Measurements from ENCODE around the gene LRMDA. TPM values are rescaled to one million over a fixed set of nuclear protein-coding genes. Genes with fewer than 3 reads are reported as not detected.

The LRMDA gene
- polyA plus RNA-seq, 1 donor from 2014 or later = not detected

DNA sequence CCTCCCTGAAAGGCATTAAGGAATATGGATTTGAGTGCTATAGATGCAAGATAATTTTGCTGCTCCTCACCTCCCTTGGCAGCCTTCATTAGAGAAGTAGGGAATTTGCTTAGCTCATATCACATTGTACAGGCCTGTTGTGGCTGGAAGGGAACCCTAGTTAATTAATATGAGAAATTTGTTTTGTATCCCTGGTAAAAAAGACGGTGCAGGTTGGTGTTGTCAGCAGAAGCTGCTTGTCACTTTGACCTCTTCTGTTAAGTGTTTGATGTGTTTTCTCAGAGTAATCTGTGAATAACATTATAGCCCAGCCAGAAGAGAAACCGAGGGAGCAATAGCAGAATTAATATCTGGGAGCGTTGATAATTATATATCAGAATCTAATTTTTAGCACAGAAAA, 278.4 kb downstream of the LRMDA start:
- Mint-ChIP-seq H3K9me3 (peaks cover 0 to 1% (median 0%) of the 10 kb centered on the region in 3 donors), H3K4me1 (no peaks in the 10 kb centered on the region), H3K36me3 (peaks cover 1% of the 10 kb centered on the region), H3K27ac (no peak overlapping the region), H3K4me3 (no peak overlapping the region), H3K27me3 (peaks cover 19% of the 10 kb centered on the region)

DNA sequence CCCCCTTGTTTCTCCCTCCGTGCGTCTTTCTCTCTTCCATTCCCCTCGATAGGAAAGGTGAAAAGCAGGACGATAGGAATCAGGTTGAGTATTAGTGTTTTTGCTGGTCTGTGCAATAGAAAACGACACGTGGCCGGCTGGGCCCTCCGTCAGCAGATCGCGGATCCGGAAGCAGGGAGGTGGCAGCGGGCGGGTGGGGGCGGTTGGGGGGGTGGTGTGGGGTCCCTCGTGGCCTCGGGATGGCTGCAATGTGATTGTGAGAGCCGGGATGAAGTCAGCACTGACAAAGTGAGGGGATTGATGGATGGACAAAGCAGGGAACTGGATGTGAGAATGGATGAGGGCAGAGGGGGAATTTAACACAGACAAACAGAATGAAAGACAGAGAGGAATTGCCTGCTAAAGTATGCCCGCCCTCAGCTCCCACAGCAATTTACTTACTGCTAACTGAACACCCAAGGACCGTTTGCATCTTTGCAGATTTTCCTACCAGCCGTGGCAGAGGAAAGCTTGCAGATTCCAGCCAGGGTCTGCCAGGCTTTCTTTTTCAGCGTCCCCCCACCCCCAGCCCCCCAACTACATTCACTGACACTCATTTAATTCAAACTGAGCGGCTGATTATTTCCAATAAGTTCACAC, 280.9 kb downstream of the LRMDA start:
- no peak overlapping the region for H3K27ac Mint-ChIP-seq
- H3K27me3 Mint-ChIP-seq = peaks cover 18% of the 10 kb centered on the region
- H3K36me3 Mint-ChIP-seq = peaks cover 3% of the 10 kb centered on the region
- no peaks in the 10 kb centered on the region for H3K4me1 Mint-ChIP-seq
- peaks cover 0 to 1% (median 0%) of the 10 kb centered on the region in 3 donors for H3K9me3 Mint-ChIP-seq
- H3K4me3 Mint-ChIP-seq = no peak overlapping the region

DNA sequence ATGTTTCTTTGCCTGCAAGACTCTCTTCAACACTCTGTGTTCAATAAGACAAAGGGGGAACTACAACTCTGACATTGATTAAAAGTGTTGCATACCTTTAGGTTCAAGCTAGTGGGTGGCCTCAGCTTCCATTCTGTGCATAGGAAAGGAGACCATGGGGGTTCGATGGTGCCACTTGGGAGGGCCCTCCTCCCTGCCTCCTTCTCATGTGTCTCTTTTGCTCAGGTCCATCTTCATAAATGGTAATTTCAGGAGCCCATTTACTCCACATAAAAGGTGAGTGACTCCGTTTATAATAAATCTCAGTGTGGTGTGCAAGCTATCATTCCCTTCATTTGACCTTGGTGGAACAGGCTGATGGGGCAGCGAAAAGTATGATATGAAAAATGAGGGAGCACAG, 285.1 kb downstream of the LRMDA start:
- peaks cover 7% of the 10 kb centered on the region for H3K27me3 Mint-ChIP-seq
- H3K27ac Mint-ChIP-seq = no peak overlapping the region
- peaks cover 0 to 1% (median 0%) of the 10 kb centered on the region in 3 donors for H3K9me3 Mint-ChIP-seq
- peaks cover 2% of the 10 kb centered on the region for H3K36me3 Mint-ChIP-seq
- no peak overlapping the region for H3K4me3 Mint-ChIP-seq
- no peaks in the 10 kb centered on the region for H3K4me1 Mint-ChIP-seq

DNA sequence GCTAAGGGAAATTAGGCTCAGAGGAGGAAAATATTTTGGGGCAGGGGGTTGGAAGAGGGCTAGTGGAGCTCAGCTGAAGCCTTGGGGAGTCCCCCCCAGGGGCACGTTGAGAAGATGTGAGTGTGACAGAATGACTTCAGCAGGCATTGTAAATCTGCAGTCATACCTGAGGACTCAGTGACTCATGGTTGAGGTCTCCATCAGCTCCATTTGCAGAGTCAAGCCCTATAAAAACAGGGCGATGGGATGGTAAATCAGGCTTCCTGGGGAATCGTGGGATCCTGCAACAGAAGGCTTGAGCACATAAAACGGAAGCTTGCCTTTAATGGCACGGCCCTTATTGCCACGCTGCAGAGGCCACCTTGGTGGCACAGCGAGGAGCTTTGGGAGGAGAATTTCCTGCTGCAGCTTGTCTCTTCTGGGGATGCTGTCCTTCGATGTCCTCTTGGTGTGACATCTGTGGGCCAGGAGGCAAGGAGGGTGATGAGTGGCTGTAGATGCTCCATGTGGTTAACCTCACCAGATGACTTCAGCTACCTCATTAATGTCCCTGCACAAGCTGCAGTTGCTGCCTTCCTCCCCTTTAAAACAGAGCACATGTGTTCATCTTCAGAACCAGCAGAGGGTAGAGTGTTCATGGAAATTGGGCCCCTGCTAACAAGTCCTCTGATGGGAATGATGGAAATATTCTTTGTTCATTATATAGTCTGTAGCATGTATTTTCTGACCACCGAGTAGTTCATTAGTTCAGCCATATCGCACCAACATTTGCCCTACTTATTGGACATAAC, 285.9 kb downstream of the LRMDA start:
- peaks cover 7% of the 10 kb centered on the region for H3K27me3 Mint-ChIP-seq
- H3K36me3 Mint-ChIP-seq = peaks cover 3% of the 10 kb centered on the region
- H3K4me1 Mint-ChIP-seq = no peaks in the 10 kb centered on the region
- no peak overlapping the region for H3K27ac Mint-ChIP-seq
- no peaks in the 10 kb centered on the region for H3K9me3 Mint-ChIP-seq
- H3K4me3 Mint-ChIP-seq = no peak overlapping the region

DNA sequence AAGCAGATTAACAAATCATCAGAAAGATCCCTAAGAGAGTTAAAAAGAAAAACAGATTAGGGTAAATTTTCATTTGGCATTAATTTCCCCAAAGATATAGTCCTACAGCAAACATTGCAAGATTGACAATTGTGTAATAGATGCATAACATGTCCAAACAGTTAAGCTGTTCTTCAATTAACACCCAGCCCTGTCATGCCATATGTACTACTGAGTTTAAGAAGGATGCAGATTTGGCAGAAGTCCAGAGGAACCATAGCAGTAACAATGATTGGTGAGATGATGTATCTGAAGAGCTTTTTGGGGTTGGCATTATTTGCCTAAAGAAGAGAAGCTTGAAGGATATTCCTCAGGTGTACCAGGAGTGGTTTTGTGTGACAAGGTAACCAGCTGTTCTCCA, 287.6 kb downstream of the LRMDA start:
- H3K4me3 Mint-ChIP-seq = no peak overlapping the region

DNA sequence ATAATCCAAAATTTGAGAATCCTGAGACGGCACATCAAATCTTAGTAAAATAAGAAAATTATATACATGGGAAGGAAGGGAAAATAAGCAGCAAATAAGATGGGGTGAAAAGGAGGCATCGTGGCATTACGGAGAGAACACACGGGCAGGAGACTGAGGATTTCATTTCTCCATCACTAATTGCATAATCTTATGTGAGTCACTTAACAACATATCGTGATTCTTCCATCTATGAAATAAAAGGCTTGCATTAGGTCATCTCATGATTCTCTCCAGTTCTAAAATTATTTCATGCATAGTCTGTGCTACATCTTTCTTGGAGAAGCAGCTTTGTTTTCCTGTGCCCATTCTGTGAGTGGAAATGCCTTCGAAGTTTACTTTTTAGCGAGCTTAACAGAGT, 288.7 kb downstream of the LRMDA start:
- Mint-ChIP-seq H3K9me3 (no peaks in the 10 kb centered on the region), H3K4me1 (no peaks in the 10 kb centered on the region), H3K36me3 (peaks cover 3% of the 10 kb centered on the region), H3K27ac (no peak overlapping the region), H3K27me3 (no peaks in the 10 kb centered on the region), H3K4me3 (no peak overlapping the region)

More for the DNA sequence above, 287.6 kb downstream of the LRMDA start:
- Mint-ChIP-seq H3K27me3 (peaks cover 4% of the 10 kb centered on the region), H3K27ac (no peak overlapping the region), H3K4me1 (no peaks in the 10 kb centered on the region), H3K9me3 (no peaks in the 10 kb centered on the region), H3K36me3 (peaks cover 3% of the 10 kb centered on the region)

DNA sequence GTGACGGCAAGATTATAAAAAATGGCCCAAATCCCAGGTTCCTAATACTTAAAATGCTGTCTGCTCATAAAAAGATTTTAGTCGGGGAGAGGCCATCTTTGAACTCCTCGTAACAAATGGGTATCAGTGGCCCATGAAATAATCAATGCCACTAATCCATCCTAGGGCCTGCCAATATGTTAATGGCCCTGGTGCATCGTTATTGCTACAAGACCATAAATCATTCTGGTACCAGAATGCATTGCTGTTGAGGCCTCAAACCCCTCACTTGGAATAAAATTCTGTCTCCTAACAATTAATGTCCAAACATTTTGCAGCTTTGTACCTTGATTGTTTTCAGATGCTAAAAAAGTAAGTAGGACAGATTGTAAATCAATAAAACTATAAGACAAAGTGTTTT, 290.6 kb downstream of the LRMDA start:
- Mint-ChIP-seq H3K27ac (no peak overlapping the region), H3K4me1 (no peaks in the 10 kb centered on the region), H3K27me3 (peaks cover 3% of the 10 kb centered on the region), H3K9me3 (no peaks in the 10 kb centered on the region), H3K36me3 (peaks cover 1% of the 10 kb centered on the region), H3K4me3 (no peak overlapping the region)

DNA sequence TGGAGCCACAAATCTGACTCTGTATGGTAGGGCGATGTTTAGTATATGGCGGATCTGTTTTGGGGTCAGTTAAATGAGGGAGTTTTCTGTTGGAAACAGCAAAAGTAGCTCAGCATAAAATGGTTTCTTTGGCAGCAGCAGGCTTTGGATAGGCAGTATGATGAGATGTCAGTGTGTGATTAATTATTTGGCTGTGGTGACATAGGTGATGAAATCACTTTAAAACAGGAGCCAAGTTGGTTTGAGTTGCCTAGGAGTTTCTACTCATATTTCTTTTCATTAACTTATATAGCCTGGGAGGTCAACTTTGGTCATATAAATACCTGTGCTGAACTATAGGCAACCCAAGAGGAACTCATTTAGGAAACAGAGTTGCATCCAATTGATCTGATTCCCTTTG, 291.2 kb downstream of the LRMDA start:
- Mint-ChIP-seq H3K4me3 (no peak overlapping the region), H3K36me3 (peaks cover 1% of the 10 kb centered on the region), H3K4me1 (no peaks in the 10 kb centered on the region), H3K27me3 (peaks cover 3% of the 10 kb centered on the region), H3K9me3 (no peaks in the 10 kb centered on the region), H3K27ac (no peak overlapping the region)

DNA sequence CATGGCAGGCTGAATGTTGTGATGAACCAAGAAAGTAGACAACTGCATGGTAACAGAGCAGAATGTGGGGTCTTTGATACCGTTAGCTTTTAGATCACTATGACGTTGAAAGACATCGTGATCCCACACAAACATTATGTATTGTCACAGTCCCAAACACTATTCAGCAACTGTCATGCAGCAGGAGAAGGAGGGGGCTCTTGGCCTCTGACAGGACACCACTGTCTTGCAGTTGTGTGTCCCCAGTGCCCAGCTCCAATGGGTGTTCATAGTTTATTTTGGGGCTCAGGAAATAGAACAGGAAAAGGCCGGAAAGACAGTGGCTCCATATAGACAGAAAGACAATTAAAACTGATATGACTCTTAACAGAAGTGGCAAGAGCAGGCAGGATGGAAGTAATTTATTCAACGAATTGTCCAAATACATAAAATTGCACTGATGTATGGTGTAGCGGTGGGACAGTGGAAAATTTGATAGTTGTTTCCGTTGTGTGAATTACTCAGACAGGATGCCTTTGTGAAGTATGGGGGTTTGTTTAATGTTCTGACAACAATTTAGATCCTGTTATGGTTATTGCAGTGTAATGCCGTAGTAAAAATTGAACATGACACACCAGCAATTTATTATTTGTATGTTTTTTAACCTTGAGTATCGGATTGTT, 292.0 kb downstream of the LRMDA start:
- no peaks in the 10 kb centered on the region for H3K9me3 Mint-ChIP-seq
- no peak overlapping the region for H3K4me3 Mint-ChIP-seq
- H3K27me3 Mint-ChIP-seq = peaks cover 4% of the 10 kb centered on the region
- peaks cover 1% of the 10 kb centered on the region for H3K36me3 Mint-ChIP-seq
- no peaks in the 10 kb centered on the region for H3K4me1 Mint-ChIP-seq
- no peak overlapping the region for H3K27ac Mint-ChIP-seq

DNA sequence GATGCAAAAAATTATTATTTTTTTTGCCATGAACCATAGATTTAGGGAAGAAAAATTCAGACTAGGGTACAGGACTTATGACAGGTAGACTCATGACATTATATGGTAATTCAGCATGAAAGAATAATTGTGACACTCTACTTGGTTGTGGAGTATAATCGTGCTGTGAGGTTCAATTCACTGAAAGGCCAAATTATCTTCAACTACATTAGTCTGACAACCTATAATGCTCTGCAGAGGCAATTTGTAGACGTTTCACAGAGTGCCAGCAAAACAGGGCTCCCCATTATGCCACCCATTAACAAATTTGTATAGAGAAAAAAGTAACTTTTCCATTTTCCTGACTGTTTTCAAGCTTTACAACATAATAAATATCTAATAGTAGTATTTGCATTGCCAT, 292.6 kb downstream of the LRMDA start:
- H3K4me3 Mint-ChIP-seq = no peak overlapping the region
- H3K9me3 Mint-ChIP-seq = no peaks in the 10 kb centered on the region
- H3K36me3 Mint-ChIP-seq = peaks cover 1% of the 10 kb centered on the region
- H3K4me1 Mint-ChIP-seq = no peaks in the 10 kb centered on the region
- peaks cover 7% of the 10 kb centered on the region for H3K27me3 Mint-ChIP-seq
- no peak overlapping the region for H3K27ac Mint-ChIP-seq

DNA sequence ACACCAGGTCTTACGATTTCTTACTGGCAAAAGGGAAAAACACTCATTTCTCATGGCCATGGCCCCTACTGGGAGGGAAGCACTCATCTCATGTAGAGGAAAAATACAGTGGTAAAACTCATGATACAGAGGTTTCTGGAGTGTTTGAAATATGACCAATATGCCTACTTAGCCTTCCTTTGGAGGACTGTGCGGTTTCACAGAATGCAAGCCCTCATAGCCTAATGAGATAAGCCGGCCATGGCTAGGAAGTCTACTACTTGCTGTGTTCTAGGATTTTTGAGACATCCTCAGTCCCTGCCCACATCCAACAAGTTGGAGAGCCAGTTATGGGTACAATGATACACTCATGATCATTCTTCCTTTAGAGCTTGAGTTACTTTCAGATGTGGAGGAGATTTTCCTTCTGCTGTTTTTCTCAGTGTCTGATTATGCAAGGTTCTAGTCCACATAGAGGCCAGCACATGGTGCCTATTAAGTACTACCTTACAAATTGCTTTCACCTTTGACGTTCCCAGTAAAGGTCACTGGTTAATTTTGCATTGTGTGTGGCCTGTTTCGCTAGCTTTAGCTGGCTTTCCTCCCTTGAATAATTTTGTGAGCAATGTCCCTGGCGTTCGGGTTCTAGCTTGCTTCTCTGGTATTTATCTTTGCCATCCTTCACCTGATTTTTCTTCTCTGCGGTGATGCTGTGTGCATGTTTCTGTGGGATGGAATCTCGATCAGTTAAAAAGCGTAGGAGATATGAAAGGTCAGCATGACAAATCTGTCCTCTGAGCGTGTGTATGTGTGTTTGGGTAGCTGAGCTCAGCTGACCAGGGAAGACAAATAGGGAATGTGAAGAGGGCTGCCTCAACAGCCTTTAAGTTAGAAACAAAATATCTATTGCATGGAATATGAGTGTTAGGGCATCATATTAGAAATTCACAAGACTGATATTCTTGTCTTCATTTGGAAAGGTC, 295.4 kb downstream of the LRMDA start:
- no peaks in the 10 kb centered on the region for H3K9me3 Mint-ChIP-seq
- H3K4me1 Mint-ChIP-seq = no peaks in the 10 kb centered on the region
- no peak overlapping the region for H3K4me3 Mint-ChIP-seq
- no peak overlapping the region for H3K27ac Mint-ChIP-seq
- no peaks in the 10 kb centered on the region for H3K36me3 Mint-ChIP-seq
- H3K27me3 Mint-ChIP-seq = peaks cover 7% of the 10 kb centered on the region

DNA sequence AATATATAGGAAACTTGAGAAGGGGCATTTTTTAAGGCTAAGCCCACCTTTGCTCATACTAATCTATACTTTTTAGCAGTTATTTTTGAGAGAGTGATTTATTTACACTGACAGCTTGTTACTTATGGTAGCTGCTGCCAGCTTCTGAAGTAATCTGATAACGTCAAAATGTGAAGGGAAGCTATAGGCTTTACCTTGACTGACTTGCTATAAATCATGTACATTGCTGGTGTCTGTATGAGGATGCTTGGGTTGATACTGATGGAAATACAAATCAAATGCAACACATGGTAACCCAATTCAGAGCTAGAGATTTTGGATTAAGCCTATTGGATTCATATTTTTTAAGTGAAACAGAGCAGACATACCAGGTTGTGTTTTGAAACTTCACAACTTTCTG, 299.4 kb downstream of the LRMDA start:
- no peaks in the 10 kb centered on the region for H3K36me3 Mint-ChIP-seq
- peaks cover 7% of the 10 kb centered on the region for H3K27me3 Mint-ChIP-seq
- H3K27ac Mint-ChIP-seq = no peak overlapping the region
- no peaks in the 10 kb centered on the region for H3K9me3 Mint-ChIP-seq
- H3K4me3 Mint-ChIP-seq = no peak overlapping the region
- H3K4me1 Mint-ChIP-seq = no peaks in the 10 kb centered on the region

DNA sequence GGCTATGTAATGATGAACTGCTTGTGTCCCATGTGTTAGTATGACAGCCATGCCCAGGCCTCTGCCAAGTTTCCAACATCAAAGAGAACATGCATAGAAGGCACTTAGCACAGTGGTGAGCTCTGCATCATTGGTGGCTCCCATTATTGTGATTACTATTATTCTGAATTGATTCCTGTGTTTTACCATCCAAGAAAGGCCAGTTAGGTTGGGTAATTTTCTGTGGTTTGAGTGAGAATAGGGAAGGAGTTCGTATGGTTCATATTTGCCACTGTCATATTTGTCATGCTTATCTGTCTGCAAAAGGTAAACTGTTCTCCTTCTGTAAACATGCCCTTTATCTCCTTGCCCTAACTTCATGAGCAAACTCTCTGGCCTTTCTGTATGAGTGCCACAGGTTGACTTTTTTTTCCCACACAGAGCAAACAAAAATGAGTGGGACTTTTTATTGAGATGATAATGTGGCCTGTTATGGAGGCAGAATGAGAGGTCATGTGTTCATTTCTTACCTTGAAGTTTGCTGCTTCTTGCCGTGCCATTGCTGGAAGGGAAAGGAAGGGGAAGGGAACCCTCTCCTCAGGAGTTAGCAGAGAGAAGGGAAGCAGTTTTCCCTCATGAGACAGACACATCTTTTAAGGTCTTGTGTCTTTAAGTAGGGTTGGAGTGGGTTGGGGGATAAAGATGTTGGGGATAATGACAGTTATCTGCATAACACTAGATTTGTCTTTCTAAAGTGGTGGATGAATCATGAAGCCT, 301.9 kb downstream of the LRMDA start:
- H3K36me3 Mint-ChIP-seq = no peaks in the 10 kb centered on the region

DNA sequence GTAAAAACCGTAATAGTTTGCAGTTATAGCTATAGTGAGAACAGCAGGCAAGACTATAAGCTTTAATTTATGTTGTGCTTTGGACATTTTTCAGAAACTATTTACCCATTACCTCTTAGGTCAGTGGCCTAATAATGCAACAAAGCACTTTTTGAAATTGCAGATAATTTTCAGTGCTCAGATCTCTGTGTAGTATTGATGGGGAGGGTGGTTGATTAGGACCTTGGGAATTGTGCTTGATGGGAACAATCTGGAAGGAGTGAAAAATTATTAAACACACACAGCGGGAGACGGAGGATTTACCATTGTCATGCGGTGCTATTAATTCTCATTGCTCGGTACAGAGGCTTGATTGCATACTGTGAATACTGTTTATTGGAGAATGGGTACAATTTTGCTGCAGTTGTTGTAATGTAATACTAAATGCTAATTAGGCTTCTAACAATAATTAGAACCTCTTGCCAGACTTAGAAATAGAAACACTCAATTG, 304.8 kb downstream of the LRMDA start:
- Mint-ChIP-seq H3K36me3 (no peaks in the 10 kb centered on the region), H3K27ac (no peak overlapping the region), H3K4me3 (no peak overlapping the region), H3K9me3 (no peaks in the 10 kb centered on the region), H3K4me1 (no peaks in the 10 kb centered on the region), H3K27me3 (no peaks in the 10 kb centered on the region)

More for the DNA sequence above, 301.9 kb downstream of the LRMDA start:
- peaks cover 4% of the 10 kb centered on the region for H3K27me3 Mint-ChIP-seq
- no peak overlapping the region for H3K27ac Mint-ChIP-seq
- H3K4me3 Mint-ChIP-seq = no peak overlapping the region
- H3K9me3 Mint-ChIP-seq = no peaks in the 10 kb centered on the region
- H3K4me1 Mint-ChIP-seq = no peaks in the 10 kb centered on the region

All from IgD-negative memory B cell (primary cell).